Measurements from ENCODE around the gene KCNK7. TPM values are rescaled to one million over a fixed set of nuclear protein-coding genes. Genes with fewer than 3 reads are reported as not detected.

The KCNK7 gene
- polyA plus RNA-seq, 3 donors: 0.21 TPM; not detected in 2

DNA sequence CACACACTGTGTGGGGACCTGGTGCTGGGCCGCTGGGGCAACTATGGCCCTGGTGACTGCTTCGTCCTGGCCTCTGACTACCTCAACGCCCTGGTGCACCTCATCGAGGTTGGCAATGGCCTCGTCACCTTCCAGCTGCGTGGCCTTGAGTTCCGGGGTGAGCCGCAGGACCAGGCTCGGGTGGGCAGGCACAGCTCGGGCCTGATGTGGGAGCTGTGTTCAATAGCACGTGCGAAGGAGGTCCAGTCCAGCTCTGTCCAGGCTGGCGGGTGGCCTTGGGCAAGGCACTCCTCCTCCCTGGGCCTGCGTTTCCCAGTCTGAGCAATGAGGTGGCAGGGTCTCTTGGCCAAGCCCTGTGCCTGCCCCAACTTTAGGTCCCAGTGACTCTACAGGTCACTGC is 34.0 kb upstream of the KCNK7 start:
- DNase-seq (ENCODE audit: low read depth in 3 of 3, low spot score in 2 of 3): no peak

DNA sequence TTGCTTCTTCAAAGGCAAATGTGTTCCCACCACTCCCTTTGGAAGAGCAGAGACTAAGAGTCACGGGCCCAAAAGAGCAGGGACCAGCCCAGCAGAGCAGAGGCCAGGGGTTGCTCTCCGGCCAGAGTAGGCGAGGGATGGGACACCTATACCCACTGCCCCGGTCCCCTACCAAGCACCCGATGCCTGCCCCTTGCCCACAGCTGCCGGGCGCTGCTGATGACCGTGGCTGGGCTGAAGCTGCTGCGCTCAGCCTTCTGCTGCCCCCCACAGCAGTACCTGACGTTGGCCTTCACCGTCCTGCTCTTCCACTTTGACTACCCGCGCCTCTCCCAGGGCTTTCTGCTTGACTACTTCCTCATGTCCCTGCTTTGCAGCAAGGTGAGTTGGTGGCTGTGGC is 31.6 kb upstream of the KCNK7 start:
- no peak for DNase-seq (ENCODE audit: low read depth in 3 of 3, low spot score in 2 of 3)

DNA sequence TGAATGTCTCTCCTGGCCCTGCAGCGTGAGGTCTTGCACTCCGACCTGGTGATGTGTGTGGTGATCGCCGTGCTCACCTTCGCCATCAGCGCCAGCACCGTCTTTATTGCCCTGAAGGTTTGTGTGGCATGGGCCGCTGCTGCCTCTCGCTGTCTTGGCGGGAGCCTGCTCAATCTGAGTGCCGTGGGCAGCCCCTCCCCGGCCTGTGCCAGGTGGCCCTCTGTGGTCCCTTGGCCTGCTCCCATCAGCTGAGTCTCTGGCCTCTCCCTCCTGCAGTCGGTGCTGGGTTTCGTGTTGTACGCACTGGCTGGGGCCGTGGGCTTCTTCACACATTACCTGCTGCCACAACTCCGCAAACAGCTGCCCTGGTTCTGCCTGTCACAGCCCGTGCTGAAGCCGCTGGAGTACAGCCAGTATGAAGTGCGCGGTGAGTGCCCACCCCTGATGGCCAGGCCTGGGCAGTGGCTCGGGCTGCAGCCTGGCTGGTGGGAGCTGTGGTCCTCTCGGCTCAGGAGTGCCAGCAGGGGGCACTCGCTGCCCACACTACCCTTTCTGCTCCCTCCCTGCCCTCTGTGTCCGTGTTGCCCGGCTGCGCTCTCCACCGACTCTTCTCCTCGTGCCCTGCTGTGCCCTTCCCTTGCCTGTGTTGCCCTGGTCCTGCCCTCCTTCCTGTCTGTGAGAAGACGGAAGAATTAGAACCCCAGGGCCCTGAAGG is 30.2 kb upstream of the KCNK7 start:
- DNase-seq (ENCODE audit: low read depth in 3 of 3, low spot score in 2 of 3): no peak

DNA sequence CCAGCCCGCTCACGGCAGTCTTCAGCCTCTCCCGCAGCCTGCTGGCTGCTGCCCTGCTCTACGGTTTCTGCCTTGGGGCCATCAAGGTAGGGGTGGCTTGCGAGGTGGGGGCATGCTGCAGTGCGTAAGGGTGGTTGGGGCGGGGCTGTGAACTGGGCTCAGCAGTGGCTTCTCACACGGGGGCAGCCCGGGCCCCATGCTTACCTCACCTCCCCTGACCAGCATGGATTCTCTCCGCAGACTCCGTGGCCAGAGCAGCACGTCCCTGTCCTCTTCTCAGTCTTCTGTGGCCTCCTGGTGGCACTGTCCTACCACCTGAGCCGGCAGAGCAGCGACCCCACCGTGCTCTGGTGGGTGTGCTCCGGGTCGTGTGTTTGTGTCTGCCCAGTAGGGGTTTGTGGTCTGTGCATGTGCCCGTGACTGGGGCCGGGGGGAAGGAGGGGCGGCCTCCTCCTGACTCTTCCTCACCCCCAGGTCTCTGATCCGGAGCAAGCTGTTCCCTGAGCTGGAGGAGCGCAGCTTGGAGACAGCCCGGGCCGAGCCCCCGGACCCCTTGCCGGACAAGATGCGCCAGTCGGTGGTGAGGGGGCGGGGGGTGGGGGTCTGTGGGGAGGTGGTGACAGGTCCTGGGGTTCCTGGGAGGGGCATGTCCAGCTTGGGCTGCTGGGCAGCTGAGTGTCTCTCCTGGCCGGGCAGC is 29.5 kb upstream of the KCNK7 start:
- no peak for DNase-seq (ENCODE audit: low read depth in 3 of 3, low spot score in 2 of 3)

DNA sequence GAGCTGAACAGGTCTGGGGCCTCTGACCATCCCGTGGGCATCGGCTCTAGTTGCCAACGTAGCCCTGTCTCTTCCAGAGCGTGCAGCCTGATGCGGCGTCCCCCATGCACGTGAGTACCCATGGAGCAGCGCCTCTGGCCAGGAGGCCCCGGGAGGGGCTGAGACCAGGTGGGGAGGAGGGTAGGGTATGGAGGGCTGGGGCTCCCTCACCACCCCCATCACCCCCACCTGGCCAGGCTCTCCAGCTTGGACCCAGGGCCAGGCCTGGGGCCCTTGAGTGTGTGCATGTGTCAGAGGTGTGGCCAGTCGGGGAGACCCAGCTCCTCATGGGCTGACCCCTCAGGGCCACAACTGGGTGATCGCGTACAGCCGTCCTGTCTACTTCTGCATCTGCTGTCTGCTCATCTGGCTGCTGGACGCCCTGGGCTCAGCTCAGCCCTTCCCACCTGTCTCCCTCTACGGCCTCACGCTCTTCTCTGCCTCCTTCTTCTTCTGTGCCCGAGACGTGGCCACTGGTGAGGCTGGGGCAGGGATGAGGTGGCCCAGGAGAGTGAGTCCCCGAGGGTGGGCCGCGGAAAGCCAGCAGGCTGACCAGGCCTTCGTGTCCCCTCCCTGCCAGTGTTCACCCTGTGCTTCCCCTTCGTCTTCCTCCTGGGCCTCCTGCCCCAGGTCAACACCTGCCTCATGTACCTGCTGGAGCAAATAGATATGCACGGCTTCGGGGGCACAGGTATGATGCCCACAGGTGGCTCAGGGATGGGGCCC is 28.4 kb upstream of the KCNK7 start:
- DNase-seq (ENCODE audit: low read depth in 3 of 3, low spot score in 2 of 3): no peak

DNA sequence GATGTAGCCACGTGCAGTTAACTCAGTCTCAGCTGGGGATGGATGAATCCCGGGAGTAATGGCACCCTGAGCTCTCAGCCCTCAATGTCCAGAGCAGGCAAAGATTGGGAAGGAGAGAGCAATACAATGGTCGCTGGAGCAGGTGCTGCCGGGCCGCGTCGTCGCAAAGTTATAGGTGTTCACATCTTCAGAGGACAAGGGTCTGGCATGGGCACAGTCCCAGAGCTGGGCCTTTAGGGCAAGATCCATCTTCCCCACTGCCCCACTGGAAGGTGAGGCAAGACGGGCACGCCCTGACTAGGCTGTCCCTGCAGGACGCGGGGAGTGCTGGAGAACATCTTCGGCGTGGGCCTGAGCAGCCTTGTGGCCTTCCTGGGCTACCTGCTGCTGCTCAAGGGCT is 27.6 kb upstream of the KCNK7 start:
- no peak for DNase-seq (ENCODE audit: low read depth in 3 of 3, low spot score in 2 of 3)

DNA sequence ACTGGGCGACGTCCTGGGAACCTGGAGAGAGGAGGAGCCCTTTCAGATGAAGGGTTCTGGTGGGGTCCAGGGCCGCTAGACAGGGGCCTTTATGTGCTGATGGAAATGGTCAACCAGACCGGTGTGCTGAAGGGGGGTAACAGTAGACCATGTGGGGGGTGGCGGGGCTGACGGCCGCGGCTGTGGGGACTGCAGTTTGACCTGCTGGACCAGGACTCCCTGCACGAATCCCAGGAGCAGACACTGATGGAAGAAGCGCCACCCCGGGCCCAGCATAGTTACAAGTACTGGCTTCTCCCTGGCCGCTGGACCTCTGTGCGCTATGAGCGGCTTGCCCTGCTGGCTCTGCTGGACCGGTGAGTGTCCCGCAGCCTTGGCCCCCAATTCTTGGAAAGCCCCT is 26.4 kb upstream of the KCNK7 start:
- DNase-seq (ENCODE audit: low read depth in 3 of 3, low spot score in 2 of 3): no peak

DNA sequence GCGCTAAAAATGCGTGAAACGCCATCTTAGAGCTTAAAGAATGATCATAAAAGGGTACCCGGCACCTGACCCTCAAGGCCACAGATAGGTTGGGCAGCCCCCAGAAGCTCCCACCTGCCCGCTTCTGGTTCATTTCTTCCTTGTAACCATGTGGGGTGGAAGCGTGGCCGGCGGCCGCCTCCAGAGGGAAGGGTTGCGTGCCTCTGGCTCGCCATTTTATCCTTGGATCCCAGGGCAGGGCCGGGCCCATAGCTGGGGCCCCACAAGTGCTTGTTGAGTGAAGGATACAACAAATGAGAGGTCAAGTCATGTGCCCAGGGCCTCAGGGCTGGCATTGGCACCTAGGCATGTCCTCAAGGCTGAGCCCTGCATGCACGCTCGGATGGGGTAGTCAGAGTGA is 25.9 kb upstream of the KCNK7 start:
- no peak for DNase-seq (ENCODE audit: low read depth in 3 of 3, low spot score in 2 of 3)

DNA sequence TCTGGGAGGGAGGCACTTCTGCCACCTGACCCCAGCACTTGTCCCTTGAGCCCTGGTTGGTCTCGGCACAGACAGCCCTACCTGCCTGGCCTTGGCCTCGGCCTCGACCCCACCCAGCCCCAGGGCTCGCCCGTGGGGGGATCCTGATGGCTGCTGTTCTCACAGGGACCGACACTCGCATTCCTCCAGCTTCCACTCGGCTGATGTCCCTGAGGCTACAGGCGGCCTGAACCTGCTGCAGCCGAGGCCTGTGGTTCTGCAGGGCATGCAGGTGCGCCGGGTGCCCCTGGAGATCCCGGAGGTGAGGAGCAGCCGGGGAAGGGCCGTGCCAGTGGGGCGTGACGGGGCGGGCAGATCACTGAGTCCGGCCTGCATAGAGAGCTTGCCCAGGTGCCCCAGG is 25.1 kb upstream of the KCNK7 start:
- DNase-seq (ENCODE audit: low read depth in 3 of 3, low spot score in 2 of 3): no peak

DNA sequence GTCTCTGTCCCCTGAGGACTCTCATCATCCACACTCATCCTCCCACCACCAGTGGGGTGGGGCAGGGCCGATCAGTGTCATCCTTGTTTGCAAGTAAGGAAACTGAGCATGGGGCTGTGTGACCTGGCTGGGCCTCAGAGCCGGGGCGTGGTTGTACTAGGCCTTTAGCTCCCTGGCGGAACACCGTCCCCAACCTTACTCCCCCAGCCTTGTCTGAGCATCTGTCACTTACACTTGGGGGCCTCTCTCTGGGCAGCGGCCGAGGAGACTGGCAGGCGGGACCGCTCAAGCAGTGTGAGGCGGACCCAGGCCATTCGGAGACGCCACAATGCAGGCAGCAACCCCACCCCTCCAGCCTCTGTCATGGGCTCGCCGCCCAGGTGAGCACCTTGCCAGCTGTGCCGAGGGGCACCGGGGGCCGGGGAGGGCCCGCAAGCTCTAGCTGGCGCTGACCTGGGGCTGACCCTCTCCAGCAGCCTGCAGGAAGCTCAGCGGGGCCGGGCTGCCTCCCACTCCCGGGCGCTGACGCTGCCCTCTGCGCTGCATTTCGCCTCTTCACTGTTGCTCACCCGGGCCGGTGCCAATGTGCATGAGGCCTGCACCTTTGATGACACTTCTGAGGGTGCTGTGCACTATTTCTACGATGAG is 23.8 kb upstream of the KCNK7 start:
- no peak for DNase-seq (ENCODE audit: low read depth in 3 of 3, low spot score in 2 of 3)

DNA sequence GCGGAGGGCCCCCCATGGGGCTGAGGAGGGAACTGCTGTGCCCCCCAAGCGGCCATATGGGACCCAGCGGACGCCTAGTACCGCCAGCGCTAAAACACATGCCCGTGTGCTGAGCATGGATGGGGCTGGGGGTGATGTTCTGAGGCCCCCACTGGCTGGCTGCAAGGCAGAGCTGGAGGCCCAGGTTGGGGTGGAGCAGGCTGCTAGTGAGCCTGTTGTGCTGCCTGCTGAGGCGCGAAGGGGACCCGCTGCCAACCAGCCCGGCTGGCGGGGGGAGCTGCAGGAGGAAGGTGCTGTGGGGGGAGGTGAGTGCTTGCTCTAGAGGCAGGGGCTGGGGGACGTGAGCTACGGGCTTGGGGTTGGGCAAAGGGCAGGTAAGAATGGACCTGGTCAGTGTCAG is 23.2 kb upstream of the KCNK7 start:
- no peak for DNase-seq (ENCODE audit: low read depth in 3 of 3, low spot score in 2 of 3)

DNA sequence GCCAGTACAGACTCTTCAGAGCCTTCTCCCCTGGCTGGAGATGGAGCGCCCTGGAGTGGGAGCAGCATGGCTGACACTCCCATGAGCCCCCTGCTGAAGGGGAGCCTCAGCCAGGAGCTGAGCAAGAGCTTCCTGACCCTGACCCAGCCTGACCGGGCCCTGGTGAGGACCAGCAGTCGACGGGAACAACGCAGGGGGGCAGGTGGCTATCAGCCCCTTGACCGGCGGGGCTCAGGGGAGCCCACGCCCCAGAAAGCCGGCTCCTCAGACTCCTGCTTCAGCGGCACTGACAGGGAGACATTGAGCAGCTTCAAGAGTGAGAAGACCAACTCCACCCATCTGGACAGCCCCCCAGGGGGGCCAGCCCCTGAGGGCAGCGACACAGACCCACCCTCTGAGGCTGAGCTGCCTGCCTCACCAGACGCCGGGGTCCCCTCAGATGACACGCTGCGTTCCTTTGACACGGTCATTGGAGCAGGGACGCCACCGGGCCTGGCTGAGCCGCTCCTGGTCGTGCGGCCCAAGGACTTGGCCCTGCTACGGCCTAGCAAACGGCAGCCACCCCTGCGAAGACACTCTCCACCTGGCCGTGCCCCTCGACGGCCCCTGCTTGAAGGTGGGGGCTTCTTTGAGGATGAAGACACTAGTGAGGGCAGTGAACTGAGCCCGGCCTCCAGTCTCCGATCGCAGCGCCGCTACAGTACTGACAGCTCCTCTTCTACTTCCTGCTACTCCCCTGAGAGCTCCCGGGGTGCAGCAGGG is 22.6 kb upstream of the KCNK7 start:
- no peak for DNase-seq (ENCODE audit: low read depth in 3 of 3, low spot score in 2 of 3)

DNA sequence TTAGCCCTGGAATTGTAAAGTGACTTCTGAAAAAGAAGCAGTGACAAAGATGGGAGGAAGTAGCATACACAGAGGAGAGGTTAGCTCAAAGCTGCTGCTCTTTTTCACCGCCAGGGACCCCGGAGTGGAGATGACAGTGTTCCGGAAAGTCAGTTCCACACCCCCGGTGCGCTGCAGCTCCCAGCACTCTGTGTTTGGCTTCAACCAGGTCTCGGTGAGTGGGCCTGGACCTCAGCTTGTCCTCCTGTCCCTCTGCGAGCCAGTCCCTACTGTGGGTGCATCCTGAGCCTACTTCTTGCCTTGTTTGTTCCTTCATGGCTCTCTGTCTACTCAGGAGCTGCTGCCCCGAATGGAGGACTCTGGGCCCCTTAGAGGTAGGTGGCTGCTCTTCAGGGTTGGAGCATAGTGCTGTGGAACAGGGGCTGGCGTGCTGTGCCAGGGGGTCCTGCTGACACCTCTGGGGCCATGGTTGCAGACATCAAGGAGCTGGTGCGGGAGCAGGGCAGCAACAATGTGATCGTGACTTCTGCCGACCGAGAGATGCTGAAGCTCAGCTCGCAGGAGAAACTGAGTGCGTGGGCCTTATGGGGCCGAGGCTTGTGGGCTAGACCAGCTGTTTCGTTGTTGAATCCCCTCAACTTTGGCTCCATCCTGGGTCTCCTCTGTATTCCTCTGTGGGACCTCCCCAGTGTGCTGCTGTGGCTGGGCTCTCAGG is 21.7 kb upstream of the KCNK7 start:
- no peak for DNase-seq (ENCODE audit: low read depth in 3 of 3, low spot score in 2 of 3)

DNA sequence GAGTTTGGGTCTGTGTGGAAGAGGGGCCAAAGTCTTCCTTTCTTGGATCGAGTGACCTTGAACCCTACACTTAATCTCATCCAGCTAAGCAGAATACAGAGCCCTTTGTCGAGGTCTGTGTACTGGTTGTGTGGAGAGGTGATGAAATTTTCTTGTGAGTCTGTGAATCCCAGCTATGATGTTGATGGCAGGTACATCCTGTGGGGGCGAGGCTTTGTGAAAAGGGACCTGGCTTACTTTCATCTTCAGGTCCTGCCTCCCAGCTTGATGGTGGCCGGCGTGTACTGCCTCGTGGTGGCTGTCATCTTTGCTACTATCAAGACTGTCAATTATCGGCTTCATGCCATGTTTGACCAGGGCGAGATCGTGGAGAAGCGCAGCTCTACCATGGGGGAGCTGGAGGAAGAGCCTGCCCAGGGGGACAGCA is 21.0 kb upstream of the KCNK7 start:
- DNase-seq (ENCODE audit: low read depth in 3 of 3, low spot score in 2 of 3): no peak

DNA sequence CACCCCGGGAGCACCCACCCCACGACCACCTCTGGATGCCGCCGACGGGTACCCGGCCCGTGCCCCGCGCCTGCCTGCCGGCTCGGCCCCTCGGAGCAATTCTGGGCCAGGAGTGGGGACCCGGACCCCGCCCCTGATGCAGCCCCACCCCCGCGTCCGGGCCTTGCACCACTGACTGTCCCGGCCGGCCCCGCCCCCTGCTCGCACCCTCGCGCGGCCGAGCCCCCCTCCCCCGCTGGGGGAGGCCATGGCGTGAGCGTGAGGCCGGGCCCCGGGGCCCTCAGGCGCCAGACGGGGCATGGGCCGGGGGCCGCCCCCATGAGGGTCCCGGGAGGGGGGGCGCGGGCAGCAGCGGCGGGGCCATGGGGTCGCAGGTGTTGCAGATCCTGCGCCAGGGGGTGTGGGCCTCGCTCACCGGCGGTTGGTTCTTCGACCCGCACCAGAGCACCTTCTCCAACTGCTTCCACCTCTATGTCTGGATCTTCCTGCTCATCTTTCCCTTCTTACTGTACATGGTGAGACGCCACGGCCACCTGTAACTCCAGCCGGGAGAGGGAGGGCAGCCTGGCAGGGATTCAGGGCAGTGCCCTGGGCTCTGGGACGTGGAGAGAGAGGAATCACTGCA is 20.5 kb upstream of the KCNK7 start:
- no peak for DNase-seq (ENCODE audit: low read depth in 3 of 3, low spot score in 2 of 3)

DNA sequence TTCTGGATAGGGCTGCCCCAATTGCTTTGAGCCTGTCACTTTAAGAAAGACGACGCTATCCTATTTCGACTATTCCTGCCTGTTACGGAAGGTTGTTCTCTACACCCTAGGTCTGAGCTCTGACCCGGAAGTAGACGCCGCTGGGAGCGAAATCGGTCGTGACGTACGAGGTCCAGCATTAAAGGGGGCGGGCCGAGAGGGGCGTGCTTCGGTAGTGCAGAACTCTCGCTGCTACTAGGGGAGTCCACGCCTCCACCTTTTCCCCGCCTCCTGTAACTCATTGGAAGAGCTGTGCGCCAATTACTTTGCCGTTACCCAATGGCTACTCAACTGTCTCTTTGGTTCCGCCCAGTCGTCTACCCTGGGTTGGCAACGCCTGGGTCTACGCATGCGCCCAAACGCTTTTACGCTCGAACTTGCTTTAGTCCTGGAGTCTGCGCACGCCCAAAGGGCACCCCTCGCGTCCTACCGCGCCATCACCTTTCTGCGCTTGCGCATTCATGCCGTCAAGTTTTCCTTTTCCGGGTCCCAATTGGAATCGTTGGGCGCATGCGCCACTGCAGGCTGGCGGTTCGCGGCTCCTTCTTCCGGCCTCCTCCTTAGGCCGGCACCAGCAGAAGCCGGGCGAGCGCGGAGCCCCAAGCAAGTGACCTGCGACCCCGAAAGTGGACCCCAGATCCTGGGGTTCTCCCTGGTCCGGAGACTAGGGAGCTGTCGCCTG is 19.8 kb upstream of the KCNK7 start, which contains the start of gene PCNX3:
TSS of gene PCNX3 (plus strand) at position 548 of the 721 bp plus-strand sequence. CDS start 536 bp downstream, outside the sequence.
- peak; percentile 100 for DNase-seq (ENCODE audit: low read depth in 3 of 3, low spot score in 2 of 3)

DNA sequence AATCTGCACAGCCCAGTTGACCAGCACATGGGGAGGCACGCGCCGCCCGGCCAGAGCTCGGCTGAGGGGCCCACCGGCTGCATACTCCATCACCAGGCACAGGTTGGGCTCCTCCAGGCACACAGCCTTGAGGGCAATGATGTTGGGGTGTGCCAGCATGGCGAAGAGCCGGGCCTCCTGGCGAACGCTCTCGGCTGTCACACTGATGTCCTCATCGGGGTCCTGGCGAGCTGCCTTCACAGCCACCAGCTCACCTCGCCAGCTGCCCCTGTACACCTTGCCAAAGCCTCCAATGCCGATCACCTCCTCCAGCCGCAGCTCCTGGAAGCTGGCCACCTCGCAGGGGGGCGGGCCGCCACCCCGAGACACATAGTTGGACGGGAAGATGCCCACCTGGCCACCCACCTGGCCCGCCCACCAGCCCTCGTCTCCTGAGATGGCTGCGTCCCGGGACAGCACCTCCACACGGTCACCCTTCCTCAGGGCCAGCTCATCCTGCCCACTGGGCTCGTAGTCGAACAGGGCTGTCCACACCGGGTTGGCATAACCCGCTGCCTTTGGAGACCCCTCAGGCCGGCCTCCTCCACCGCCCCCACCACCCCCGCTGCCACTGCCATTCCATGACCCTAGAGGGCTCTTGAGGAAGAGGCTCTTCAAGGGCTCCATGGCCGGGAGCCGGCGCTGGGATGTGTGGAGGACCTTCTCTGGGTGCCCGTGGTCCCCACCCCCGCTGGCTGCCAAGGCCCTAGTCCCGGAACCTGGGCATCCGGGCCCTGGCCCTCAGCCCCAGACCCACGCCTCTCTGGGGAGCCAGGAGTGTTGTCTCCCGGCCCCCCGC is 17.7 kb upstream of the KCNK7 start:
- no peak for DNase-seq (ENCODE audit: low read depth in 3 of 3, low spot score in 2 of 3)

DNA sequence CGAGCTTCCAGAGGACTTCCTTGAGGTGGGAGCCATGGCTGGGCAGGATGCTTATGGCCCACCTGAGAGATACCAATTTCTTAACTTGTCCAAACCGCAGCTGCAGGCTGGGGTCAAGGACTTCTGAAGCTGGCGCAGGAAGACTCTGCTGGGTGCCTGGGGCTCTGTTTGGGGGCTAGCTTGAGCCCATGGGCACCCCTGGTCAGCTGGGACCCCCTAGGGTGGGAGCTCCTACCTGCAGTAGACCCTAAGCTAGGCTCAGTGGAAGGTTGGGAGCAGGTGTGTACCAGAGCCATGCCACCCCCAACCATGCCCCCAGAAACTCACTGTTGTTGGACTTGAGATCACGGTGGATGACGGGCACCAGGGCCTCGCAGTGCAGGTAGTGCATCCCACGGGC is 17.1 kb upstream of the KCNK7 start:
- DNase-seq (ENCODE audit: low read depth in 3 of 3, low spot score in 2 of 3): no peak
